GM19351 (cell line): ENCODE data around the gene ABCB11.
"Not testable (repeated sequence)": the region's sequence is repeated elsewhere in the genome, so short reads cannot be mapped to it uniquely, and the experiment has no call there.

Experiments used
- ATAC-seq: cut with Tn5 transposase; IDR thresholded peaks from one replicate; pipeline ENCODE4 v1.9.1; 2021; ENCODE audit warnings: mild to moderate bottlenecking, moderate library complexity; ENCODE audit not compliant: unreplicated experiment

ABCB11 gene

DNA sequence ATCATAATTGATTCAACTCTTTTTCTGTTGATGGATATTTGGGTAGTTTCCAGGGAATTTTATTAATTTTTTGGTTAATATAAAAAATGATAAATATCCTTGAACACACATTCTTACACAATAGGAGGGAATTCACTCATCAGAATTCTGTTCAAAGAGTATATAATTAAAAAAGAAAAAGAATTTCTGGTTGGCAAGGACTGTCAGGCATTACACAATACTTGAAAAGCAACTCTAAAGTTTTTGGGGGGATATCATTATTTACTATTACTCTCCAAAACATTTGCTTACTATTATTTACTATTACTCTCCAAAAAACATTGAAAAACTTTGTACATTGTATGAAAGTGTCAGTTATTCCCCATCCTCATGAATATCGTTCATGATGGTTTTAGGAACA, 92.1 kb downstream of the ABCB11 start:
- ATAC-seq, result no peak

DNA sequence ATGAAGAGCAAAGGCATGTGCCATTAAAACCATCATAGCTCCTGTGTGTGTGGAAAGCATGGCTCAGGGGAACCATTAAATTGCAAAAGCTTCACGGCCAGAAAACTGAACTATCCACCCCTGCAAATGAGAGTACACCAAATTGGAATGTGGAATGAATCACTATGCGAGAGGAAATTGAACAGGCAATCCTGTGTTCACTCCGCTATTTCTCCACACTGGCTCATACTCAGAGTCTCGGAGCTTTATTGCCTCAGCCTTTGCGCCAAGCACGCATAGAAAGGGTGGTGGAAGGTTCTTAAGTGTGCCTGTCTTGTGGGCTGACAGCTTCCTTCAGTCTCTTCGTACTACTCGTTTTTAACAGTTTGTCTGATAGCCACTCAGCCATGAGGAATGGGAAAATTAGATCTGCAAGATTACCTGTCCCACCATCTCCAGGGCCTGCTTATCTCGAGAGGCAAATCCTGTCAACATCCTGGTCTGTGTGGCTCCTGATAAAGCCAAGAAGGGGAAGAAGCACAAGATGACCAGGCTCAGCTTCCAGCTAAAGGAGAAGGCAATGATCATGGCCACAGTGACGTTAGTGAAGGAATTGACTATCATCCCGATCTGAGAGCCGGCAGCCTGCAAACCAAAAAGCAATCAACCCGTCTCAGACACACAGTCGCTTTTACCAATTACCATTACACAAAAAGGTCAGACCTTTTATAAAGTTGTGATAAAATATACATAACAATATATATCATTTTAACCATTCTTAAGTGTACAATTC, 95.1 kb downstream of the ABCB11 start:
- ATAC-seq, result no peak

DNA sequence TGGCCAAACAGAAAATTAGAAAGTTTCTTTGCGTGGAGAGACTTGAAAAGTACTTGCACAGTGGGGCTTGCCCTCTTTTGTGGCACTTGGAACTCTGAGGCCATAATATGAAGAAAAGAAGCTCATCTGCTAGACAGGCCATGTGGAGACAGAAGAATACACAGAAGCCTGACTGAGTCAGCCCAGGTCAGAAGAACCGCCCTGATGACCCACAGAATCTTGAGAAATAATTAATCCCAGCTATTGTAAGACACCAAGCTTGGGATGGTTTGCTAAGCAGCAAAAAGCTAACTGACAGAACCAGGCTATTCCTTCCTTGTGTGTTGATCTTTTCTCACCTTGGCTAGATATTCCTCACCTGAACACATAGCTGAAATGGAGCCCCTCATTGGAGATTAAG, 96.3 kb downstream of the ABCB11 start:
- ATAC-seq, result no peak

DNA sequence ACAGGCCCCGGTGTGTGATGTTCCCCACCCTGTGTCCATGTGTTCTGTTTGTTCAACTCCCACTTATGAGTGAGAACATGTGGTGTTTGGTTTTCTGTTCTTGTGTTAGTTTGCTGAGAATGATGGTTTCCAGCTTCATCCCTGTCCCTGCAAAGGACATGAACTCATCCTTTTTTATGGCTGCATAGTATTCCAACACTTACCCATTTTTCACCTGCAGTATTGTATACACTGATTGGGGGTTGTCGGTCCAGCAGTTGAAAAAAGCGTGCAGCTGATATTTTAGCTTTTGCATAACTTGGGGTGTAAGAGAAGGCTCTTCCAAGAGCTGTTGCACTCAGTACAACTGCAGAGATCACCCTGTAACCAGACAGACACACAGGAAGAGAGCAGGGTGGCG, 99.0 kb downstream of the ABCB11 start:
- not testable (repeated sequence) for ATAC-seq

DNA sequence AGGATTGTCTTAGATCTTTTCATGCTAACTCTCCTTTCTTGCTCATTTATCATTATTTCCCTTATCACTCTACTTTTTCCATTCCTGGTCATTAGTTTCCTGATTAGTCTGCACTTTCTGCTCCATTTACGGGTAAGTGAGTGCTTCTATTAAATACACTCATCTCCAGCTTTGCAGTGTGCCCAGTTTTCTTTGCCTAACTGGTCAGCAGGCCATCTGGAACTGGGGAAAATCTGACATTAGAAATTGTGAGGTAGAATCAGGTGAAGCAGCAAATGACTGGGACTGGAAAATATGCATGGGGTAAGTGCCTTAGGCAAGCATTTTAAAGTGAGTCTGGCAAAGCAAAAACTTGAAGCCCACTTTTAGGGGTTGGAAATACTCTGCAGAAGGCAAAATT, 100.9 kb downstream of the ABCB11 start:
- ATAC-seq, result no peak

DNA sequence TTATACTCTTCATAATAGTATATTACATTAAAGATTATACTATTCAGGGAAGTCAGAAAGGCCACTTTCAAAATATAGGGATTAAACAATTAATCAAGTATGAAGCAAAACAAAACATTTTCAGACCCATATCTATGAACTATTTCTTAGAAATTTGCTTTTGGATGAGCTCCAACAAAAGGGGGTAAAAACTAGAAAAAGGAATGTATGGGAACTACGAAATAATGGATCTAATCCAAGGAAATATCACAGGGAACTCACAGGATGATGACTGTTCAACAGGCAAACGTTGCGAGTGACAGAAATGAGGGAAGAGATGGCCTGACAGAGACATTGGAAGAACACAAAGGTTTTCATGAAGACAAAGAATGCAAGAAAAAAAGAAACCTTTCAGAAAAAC, 102.1 kb downstream of the ABCB11 start:
- no peak for ATAC-seq

DNA sequence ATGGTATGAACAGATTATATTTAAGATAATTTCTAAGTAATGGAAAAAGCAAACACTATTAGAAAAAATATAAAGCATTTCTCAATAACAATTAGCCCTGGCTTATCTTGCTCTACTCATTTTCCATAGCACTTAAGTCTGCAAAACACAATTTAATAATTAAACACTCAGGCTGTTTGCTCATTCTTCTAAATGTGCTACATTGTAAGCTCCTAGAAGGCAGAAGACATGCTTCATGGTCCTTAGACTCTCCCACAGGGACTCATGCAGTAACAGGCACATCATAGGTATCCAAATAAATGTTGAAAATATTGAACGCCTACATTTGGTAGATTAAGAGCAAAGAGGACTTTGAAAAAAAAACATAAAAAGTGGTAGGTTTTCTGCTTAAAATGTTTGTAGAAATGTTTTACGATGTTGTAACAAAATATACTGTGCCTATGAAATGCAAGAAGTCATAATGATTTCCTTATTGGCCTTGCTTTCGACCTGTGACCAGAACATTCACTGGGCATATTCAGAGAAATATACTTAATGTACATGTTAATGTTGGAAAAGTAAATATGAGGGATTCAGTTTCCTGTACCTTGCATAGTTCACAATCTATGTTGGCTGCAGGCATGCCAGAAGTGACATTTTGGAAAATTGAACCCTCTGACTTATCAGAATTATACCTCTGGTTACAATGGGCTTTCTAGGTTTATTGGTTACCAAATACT, 102.9 kb downstream of the ABCB11 start:
- ATAC-seq, result no peak

DNA sequence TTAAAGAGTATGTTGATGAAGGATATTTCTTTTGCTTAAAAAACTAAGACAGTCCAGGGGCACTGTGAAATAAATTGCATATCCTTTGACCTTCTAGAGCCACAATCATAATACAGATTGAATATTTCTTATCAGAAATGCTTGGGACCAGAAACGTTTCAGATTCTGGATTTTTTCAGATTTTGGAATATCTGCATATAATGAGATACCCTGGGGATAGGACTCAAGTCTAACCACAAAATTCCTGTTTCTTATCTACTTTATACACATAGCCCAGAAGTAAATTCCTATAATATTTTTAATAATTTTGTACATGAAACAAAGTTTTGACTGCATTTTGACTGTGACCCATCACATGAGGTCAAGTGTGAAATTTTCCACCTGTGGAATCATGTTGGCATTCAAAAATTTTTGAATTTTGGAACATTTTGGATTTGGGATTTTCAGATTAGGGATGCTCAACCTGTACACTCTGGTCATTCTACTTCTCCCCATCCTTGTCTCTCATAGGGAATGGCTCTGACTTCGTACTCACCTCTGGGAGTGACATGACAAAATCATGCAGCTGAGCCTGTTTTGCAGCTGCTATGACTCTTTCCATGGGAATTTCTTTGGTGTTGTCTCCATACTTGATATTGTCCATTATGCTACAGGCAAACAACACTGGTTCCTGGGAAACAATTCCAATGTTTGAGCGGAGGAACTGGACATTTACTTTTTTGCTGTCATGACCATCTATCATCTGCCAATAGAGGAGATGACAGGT, 104.3 kb downstream of the ABCB11 start:
- ATAC-seq, result no peak

DNA sequence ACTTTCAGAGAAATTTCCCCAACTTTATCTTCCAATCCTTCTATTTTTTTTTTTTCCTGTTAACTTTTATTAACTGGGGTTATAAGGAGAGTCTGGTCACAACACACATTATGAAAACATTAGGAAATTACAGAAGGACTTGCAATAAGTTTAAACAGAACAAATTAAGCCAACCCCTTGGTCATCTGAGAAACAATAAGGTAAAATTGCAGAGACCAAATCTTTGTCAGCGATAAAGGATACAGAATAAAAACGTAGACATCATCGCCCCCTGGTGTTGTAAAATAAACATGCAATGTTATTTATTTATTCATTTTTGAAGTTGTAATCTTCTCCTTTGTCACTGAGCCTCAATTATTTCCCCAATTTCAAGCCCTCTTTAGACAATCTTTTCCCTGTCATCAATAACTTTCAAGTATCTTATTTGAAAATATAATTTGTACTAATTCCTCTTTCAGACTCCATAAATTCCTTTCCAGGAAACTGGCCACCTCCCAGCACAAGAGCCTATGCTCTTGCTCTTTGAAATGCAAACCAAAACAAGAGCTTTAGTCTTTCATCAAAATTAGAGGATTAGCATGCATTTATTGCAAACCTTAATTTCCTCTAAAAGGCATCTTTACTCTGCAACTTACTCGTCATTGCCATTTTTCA, 110.5 kb downstream of the ABCB11 start:
- ATAC-seq, result peak; percentile 47

DNA sequence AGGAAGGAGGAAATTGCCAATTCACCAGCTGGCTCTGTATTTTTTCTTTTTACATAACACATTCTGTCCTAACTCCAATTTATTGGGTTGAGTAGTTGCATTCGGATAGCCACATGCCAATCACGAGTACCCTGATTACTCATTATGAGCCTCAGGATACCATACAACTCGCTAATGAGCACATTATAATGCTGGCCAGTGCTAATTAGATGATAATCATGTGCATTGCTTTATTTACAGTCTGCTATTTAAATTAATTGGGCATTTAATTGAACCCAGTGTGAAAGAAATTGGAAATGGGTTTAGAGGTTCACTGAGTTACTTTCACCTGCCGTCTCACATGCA, 114.8 kb downstream of the ABCB11 start:
- ATAC-seq, result no peak

DNA sequence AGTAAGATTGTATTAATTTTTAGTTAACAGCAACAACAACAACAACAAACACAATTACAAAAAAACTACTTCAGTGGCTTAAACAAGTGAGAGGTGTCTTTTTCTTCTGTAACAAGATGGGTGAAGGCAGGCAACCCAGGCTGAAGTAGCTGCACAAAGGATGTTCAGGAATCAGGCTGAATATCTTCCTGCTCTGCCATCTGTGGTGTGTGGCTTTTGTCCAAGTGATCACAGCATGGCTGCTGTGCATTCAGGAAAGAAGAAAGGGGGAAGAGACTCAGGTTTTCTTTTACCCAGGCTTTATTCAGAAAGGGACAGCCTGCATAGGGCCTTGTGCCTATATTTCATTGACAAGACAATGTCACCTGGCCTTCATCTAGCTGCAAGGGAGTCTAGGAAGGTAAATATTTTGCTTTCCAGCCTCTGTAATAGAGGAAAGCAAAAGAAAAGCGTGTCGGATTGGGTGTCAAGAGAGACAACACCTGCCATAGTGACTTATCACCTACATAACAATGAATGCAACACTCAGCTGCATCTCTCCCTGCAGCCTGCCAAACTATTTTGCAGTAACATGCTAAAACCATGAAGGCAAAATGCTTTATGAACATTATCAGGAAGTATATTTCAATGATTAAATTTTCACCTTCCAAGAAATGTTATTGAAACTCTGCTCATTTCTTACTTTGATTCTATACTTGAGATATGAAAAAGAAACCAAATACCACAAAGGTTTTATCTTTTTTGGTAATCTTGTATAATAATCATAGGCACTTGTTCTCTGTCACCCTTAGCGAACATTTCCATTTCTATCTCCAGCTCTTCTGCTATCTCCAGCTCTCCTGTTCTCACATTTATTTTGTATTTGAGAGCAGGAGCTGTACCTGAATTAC, 115.4 kb downstream of the ABCB11 start:
- ATAC-seq, result no peak

DNA sequence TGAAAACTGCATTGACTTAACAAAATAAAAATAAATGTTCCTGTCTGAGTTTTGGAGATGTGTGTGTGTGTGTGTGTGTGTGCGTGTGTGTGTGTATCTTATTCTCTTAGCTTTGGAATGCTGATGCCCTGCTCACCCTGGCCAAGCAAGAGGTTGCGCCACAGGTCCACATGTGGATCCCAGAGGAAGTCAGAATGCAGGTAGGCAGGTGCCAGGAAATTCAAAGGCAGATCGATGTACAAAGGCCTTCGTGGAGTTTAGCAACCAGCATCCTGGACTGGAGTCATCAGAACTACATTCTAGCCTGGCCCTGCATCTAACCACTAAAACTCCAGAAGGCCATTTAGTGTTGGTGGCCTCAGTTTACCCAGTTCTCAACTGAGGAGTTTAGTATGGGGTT, 117.6 kb downstream of the ABCB11 start:
- ATAC-seq, result no peak

DNA sequence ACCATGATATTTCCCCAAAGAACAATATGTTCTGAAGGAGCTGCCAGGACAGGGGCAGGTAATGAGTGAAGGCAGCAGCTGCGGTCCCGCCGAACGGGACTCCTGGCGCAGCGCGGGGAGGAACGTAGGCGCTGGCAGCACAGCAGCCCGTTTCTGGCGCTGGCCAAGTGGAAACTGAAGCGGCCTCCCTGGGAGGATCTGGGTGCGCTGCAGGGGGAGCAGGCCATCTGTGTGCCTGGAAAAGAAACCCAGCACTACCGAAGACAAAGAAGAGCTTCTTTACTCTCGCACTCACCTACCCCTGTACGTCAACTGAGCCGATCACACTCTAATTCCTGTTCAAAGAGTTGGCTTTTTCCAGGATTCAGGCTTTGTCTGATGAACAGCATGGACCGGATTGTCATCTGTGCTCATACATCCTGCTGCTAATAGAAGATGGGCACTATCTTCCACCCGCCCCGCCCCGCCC, 118.2 kb downstream of the ABCB11 start:
- ATAC-seq, result no peak

DNA sequence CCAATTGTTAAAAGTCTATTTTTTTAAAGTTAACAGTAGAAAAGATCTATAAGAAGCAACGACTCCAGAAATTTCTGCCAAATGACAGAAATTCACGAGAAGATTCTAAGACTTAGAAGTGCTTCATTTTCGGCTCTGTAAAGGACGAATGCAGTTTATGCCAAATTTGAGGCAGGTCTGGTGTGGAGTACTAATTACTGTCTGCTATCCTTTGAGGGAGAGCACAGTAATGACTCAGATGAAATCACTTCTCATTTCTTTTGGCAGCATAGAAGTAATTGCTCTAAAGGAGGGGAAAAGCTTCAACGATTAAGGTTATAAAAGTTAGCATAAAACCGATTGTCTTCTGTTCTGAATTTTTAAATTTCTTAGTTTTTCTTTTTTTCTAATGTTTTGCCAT, 118.7 kb downstream of the ABCB11 start:
- no peak for ATAC-seq

DNA sequence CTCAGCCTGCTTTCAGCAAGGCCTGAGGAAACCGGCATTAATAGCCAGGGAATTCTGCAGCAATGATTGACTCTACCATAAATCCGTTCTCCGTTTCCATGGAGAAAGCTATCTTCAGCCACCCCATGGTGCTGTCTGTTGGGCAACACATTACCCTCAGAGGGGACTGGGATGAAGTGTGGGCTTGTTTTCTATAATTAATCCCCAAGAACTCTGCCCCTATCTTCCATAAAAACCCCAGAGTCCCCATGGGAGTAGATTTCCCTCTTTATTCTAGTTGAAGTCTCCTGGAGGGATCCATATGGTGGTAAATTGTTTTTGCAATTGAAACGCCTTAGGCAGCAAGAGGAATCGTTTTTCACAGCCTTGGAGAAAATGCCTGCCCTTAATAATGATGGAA, 120.8 kb downstream of the ABCB11 start:
- no peak for ATAC-seq

DNA sequence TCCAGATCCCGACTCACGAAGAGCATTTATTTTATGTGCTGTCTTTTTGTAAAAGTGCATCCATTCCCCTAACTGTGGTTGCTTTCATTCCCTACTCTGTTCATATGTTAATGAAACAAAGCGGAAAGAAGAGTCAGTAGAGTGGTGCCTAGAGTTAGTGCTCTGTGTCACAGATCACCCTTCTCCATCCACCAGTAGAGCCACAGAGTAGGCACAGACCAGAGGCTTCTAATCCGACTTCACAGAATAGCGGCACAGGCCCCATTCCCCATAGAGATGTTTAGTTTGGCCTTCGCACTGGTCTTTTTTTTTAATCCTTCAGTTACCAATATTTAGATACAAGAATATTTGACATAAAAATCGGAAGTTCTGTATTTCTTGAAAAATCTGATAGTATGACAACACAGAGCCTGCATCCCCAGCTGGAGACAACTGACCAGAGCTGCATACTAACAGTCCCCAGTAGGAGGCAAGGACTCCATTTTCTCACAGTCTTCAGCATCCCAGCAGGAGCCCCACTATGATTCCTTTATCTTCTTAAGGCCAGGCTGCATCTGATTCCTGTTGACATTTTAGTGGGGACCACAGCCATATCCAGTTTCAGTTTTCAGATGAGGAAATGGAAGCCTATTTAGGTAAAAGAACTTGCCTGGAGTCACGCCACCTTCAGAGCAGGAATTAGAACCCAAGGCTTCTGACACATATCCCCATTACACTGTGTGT, 123.0 kb downstream of the ABCB11 start:
- ATAC-seq, result no peak

DNA sequence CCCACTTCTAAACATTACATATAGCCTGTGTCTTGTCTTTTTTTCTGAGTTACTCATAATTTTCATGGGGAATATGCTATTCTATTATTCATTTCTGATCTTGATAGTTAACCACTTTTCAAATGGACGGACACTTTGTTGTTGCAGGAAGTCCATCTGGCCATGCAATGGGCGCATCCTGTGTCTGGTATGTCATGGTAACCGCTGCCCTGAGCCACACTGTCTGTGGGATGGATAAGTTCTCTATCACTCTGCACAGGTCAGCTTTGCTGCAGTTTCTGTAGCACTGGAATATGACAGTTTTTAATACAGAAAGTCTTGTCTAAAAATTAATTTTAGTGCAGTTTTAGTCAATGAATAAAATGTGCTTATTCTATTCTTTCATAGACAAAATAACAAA, 126.8 kb downstream of the ABCB11 start:
- no peak for ATAC-seq

DNA sequence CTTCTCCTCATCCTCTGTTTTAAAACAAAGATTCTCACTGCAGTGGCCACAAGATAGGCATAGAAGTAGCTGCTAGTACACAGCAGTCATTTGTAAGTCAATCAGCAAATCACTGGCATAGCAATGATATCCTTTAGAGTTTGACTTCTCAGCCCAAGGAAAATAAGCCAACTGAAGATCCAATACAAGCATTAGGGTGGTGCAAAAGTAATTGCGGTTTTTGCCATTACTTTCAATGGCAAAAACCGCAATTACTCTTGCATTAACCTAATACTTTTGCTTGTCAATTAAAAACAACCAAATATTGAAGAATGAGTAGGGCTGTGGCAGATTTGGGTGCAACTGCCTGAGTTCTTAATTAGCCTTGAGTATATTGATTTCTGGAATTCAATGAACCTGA, 127.2 kb downstream of the ABCB11 start:
- no peak for ATAC-seq

DNA sequence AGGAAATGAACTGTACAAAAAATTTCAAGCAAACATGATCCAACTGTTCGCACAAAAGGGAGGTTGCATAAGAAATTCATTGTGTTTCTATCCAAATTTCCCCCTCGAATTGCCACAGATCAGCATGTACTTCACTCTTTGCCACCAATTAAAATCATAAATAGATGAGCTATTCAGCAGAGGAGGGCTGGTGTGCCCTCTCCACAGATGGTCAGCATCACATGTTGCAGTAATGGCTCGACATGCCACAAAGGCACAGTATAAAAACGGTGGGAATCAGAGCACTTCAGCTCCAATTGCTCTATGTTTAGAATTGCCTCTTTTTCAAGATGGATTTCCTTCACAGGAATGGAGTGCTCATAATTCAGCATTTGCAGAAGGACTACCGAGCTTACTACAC, 130.1 kb downstream of the ABCB11 start, which contains the start of gene G6PC2:
Gene G6PC2 (plus strand): TSS at position 289 of the 400 bp plus-strand sequence. CDS start 41 bp downstream, at position 330.
- no peak for ATAC-seq

DNA sequence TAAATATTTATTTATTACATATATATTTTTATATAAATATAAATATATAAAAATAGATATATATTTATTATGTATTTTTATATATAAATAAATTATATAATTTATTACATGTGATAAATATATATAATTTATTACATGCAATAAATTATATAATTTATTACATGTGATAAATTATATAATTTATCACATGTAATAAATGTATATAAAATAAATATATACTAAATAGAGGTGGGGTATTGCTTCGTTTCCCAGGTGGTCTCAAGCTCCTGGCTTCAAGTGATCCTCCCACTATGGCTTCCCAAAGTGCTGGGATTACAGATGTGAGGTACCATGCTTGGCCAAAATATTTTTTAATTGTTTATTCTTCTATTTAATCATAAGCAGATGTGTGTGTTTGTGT, 133.7 kb downstream of the ABCB11 start:
- no peak for ATAC-seq
